B cell (primary cell): ENCODE measurements around the gene CTNNA1. TPM values are rescaled to one million over a fixed set of nuclear protein-coding genes. Genes with fewer than 3 reads are reported as not detected.

Source experiments
- ATAC-seq: fragments of 200-7000 bp; cut with Tn5 transposase; one replicate; pipeline ENCODE4 v1.10.0; 2021; ENCODE audit warnings: low read depth, mild to moderate bottlenecking, moderate number of reproducible peaks, moderate library complexity
- CTCF ChIA-PET: fragments of 350-600 bp; sonication (Branson Sonifier 250); formaldehyde crosslinking; loops from one replicate; lab custom pipeline; 2021; ENCODE audit warnings: antibody characterized with exemption, inconsistent platforms; lab: Charles Lee
- POLR2A ChIA-PET: fragments of 350-600 bp; sonication (Branson Sonifier 250); formaldehyde crosslinking; loops from one replicate; lab custom pipeline; 2021; ENCODE audit warnings: antibody characterized with exemption; lab: Charles Lee
- DNase-seq: peaks from one replicate; pipeline ENCODE4 v3.0.0; 2013
- H2AFZ ChIP-seq: 2 replicates; pipeline ENCODE4 v1.6.1; 2012; ENCODE audit warnings: mild to moderate bottlenecking, low read depth, low read length; ENCODE audit not compliant: insufficient read depth, poor library complexity, severe bottlenecking
- H3K27ac ChIP-seq, 2 donors: 1 replicate in 1 of 2; 2 replicates in 1 of 2; pipeline ENCODE4 v1.5.1; 2012 to 2013; ENCODE audit warnings: low read length in 2 of 2, mild to moderate bottlenecking in 2 of 2, moderate library complexity in 1 of 2
- H3K27me3 ChIP-seq, 4 experiments: fragments of 200-600 bp in 1 of 4; sonication (generic) in 1 of 4; replicated peaks in 1 of 4; 1 replicate in 2 of 4; 2 replicates in 2 of 4; pipeline versions ENCODE4 v1.6.1 to v1.7.0; 2013 to 2016; ENCODE audit warnings: low read length in 3 of 4, mild to moderate bottlenecking in 2 of 4, mixed read lengths in 1 of 4, moderate library complexity in 1 of 4; ENCODE audit not compliant: insufficient read depth in 4 of 4, control insufficient read depth in 3 of 4; ENCODE audit errors: control extremely low read depth in 1 of 4
- H3K36me3 ChIP-seq, 2 experiments: replicated peaks in 1 of 2; 1 replicate in 1 of 2; 2 replicates in 1 of 2; pipeline versions ENCODE4 v1.6.1 to v1.7.1; 2013; ENCODE audit warnings: low read length in 1 of 2; ENCODE audit not compliant: insufficient read depth in 2 of 2, control insufficient read depth in 1 of 2; ENCODE audit errors: control extremely low read depth in 1 of 2, extremely low read depth in 1 of 2
- H3K4me1 ChIP-seq, 2 donors: fragments of 200-600 bp in 1 of 2; sonication (generic) in 1 of 2; 1 replicate in 1 of 2; 2 replicates in 1 of 2; pipeline versions ENCODE4 v1.5.1 to v1.6.1; 2013 to 2017; ENCODE audit warnings: low read length in 2 of 2; ENCODE audit not compliant: control insufficient read depth in 2 of 2, insufficient read depth in 2 of 2
- H3K4me2 ChIP-seq: replicated peaks from 2 replicates; pipeline ENCODE3; 2012; ENCODE audit warnings: mild to moderate bottlenecking, low read depth, low read length; ENCODE audit not compliant: poor library complexity, severe bottlenecking
- H3K4me3 ChIP-seq, 5 experiments: fragments of 200-600 bp in 1 of 5; sonication (generic) in 1 of 5; 1 replicate in 3 of 5; 2 replicates in 2 of 5; pipeline versions ENCODE4 v1.5.1 to v1.7.0; 2011 to 2016; ENCODE audit warnings: low read length in 4 of 5, mild to moderate bottlenecking in 4 of 5, low read depth in 2 of 5, control low read depth in 1 of 5, moderate library complexity in 1 of 5; ENCODE audit not compliant: insufficient read depth in 1 of 5; ENCODE audit errors: control extremely low read depth in 1 of 5, extremely low read depth in 1 of 5
- H3K79me2 ChIP-seq: fragments of 200-600 bp; sonication (generic); one replicate; pipeline ENCODE4 v1.6.0; 2016; ENCODE audit warnings: low read length; ENCODE audit not compliant: control insufficient read depth, insufficient read depth
- H3K9ac ChIP-seq: fragments of 200-600 bp; sonication (generic); 2 replicates; pipeline ENCODE4 v1.6.1; 2017; ENCODE audit warnings: mild to moderate bottlenecking, low read length, moderate library complexity
- H3K9me3 ChIP-seq, 3 donors: one replicate each; pipeline versions ENCODE4 v1.6.1 to v1.7.1; 2013; ENCODE audit warnings: low read length in 2 of 3; ENCODE audit not compliant: control insufficient read depth in 2 of 3, insufficient read depth in 1 of 3; ENCODE audit errors: control extremely low read depth in 1 of 3
- H4K20me1 ChIP-seq: 2 replicates; pipeline ENCODE4 v1.6.0; 2012; ENCODE audit warnings: mild to moderate bottlenecking, low read length; ENCODE audit not compliant: insufficient read depth, control insufficient read depth, poor library complexity, severe bottlenecking
- H3K27ac Mint-ChIP-seq: one replicate; pipeline ENCODE4 v1.8.0; 2021; ENCODE audit warnings: mixed read lengths
- H3K27me3 Mint-ChIP-seq: one replicate; pipeline ENCODE4 v1.8.0; 2021; ENCODE audit warnings: mixed read lengths
- H3K4me1 Mint-ChIP-seq: one replicate; pipeline ENCODE4 v1.8.0; 2021; ENCODE audit warnings: mixed read lengths
- H3K4me3 Mint-ChIP-seq: one replicate; pipeline ENCODE4 v1.8.0; 2021; ENCODE audit warnings: mixed read lengths
- H3K9me3 Mint-ChIP-seq: one replicate; pipeline ENCODE4 v1.8.0; 2022; ENCODE audit warnings: mixed read lengths; ENCODE audit not compliant: insufficient read depth
- EZH2 ChIP-seq: IDR thresholded peaks from 2 replicates; pipeline ENCODE4 v1.6.1; 2012; ENCODE audit warnings: borderline replicate concordance, low read depth, mild to moderate bottlenecking, moderate library complexity, low read length; ENCODE audit not compliant: insufficient read depth, poor library complexity, severe bottlenecking
- WGBS: methylation state at CpG from one replicate; pipeline ENCODE4 v1.1.5; 2013; ENCODE audit warnings: missing lambda C conversion rate; ENCODE audit not compliant: insufficient coverage; 5-methylcytosine and 5-hydroxymethylcytosine counted together
- intact Hi-C: fragments of 100-400 bp; cut with micrococcal nuclease; formaldehyde crosslinking; loops from one replicate; pipeline ENCODE4 v1.10.0; 2022
- polyA plus RNA-seq: library from polyadenylated mRNA; depleted of rRNA; stranded (reverse); fragments of >200 nt; gene quantifications from 2 replicates; pipeline ENCODE4 v1.2.3, GENCODE V29; 2012
- total RNA-seq, 2 donors: library from RNA; stranded (reverse); fragments of 120-200 nt in 1 of 2; gene quantifications; 1 replicate in 1 of 2; 2 replicates in 1 of 2; pipeline versions ENCODE4 v1.2.3 to v1.2.4, GENCODE V29; 2013 to 2022
- TF ChIP-seq, protein P1 (sequence below): fragments of 200-600 bp; IDR thresholded peaks from one replicate; pipeline ENCODE4 v1.8.0; 2022; ENCODE audit warnings: antibody characterized with exemption, mild to moderate bottlenecking

CTNNA1 gene
- total and polyA plus RNA-seq, 2 donors (not counting 1 experiment from before 2014, with no cell fraction given): 22.7 to 96.0 TPM

- ChIA-PET CTCF (no interaction called here), POLR2A (no interaction called here)
- Histone ChIP-seq H3K27me3 (no peaks in the 10 kb centered on the region), H2AFZ (no peak overlapping the region), H3K4me3 (no peak overlapping the region), H3K4me1 (no peaks in the 10 kb centered on the region), H4K20me1 (no peaks in the 10 kb centered on the region), H3K9ac (no peak overlapping the region), H3K36me3 (no peaks in the 10 kb centered on the region), H3K27ac (no peak overlapping the region), H3K9me3 (no peaks in the 10 kb centered on the region), H3K4me2 (no peak overlapping the region), H3K79me2 (no peaks in the 10 kb centered on the region)
- TF ChIP-seq, protein P1, sequence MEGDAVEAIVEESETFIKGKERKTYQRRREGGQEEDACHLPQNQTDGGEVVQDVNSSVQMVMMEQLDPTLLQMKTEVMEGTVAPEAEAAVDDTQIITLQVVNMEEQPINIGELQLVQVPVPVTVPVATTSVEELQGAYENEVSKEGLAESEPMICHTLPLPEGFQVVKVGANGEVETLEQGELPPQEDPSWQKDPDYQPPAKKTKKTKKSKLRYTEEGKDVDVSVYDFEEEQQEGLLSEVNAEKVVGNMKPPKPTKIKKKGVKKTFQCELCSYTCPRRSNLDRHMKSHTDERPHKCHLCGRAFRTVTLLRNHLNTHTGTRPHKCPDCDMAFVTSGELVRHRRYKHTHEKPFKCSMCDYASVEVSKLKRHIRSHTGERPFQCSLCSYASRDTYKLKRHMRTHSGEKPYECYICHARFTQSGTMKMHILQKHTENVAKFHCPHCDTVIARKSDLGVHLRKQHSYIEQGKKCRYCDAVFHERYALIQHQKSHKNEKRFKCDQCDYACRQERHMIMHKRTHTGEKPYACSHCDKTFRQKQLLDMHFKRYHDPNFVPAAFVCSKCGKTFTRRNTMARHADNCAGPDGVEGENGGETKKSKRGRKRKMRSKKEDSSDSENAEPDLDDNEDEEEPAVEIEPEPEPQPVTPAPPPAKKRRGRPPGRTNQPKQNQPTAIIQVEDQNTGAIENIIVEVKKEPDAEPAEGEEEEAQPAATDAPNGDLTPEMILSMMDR: no peak
- TF ChIP-seq EZH2: no peak
- DNase-seq (no peak), ATAC-seq (no peak)
- no peaks in the 10 kb centered on the region for H3K27me3 Mint-ChIP-seq
- H3K27ac Mint-ChIP-seq: no peak overlapping the region
- H3K4me1 Mint-ChIP-seq: no peaks in the 10 kb centered on the region
- 82% methylated on average over 7 of the region's 10 CpGs for WGBS
- H3K9me3 Mint-ChIP-seq: no peaks in the 10 kb centered on the region
- no peak overlapping the region for H3K4me3 Mint-ChIP-seq
- intact Hi-C loops: no loop called here
Observed at GRCh38 chr5:138967791-138968448, 214.7 kb downstream of the CTNNA1 start.

DNA sequence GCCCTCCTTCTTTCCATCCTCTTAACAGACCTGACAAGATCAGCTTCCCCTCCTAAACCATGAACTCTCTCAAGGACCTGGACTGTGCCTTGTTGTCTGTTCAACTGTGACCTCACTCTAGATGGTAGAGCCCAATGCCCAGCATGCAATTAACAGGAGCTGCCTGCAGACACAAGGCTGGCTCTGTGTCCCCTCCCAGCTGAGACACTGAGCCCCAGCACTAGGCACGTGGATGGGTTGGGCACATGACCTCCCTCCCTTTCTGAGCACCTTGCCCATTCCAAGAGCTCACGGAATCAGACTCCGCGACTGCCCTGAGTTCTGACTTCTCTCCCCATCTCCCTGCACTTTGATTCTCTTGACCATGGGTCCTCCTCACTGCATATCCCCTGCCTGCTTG lies 215.4 kb downstream of the CTNNA1 start:
- Histone ChIP-seq H4K20me1 (no peaks in the 10 kb centered on the region), H2AFZ (no peak overlapping the region), H3K9ac (no peak overlapping the region), H3K79me2 (no peaks in the 10 kb centered on the region), H3K4me1 (no peaks in the 10 kb centered on the region), H3K36me3 (no peaks in the 10 kb centered on the region), H3K9me3 (no peaks in the 10 kb centered on the region), H3K4me3 (no peak overlapping the region), H3K27me3 (no peaks in the 10 kb centered on the region), H3K27ac (no peak overlapping the region), H3K4me2 (no peak overlapping the region)
- CTCF ChIA-PET: no interaction called here
- Mint-ChIP-seq H3K4me1 (no peaks in the 10 kb centered on the region), H3K27ac (no peak overlapping the region), H3K27me3 (no peaks in the 10 kb centered on the region), H3K9me3 (no peaks in the 10 kb centered on the region), H3K4me3 (no peak overlapping the region)
- WGBS: 95% methylated on average over 4 of the region's 4 CpGs
- POLR2A ChIA-PET: no interaction called here
- ATAC-seq (no peak), DNase-seq (no peak)
- intact Hi-C loops: no loop called here
- TF ChIP-seq, protein P1: no peak
- TF ChIP-seq EZH2: no peak
